ENCODE results near the gene DCBLD2.

DCBLD2 gene, protein sequence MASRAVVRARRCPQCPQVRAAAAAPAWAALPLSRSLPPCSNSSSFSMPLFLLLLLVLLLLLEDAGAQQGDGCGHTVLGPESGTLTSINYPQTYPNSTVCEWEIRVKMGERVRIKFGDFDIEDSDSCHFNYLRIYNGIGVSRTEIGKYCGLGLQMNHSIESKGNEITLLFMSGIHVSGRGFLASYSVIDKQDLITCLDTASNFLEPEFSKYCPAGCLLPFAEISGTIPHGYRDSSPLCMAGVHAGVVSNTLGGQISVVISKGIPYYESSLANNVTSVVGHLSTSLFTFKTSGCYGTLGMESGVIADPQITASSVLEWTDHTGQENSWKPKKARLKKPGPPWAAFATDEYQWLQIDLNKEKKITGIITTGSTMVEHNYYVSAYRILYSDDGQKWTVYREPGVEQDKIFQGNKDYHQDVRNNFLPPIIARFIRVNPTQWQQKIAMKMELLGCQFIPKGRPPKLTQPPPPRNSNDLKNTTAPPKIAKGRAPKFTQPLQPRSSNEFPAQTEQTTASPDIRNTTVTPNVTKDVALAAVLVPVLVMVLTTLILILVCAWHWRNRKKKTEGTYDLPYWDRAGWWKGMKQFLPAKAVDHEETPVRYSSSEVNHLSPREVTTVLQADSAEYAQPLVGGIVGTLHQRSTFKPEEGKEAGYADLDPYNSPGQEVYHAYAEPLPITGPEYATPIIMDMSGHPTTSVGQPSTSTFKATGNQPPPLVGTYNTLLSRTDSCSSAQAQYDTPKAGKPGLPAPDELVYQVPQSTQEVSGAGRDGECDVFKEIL

DNA sequence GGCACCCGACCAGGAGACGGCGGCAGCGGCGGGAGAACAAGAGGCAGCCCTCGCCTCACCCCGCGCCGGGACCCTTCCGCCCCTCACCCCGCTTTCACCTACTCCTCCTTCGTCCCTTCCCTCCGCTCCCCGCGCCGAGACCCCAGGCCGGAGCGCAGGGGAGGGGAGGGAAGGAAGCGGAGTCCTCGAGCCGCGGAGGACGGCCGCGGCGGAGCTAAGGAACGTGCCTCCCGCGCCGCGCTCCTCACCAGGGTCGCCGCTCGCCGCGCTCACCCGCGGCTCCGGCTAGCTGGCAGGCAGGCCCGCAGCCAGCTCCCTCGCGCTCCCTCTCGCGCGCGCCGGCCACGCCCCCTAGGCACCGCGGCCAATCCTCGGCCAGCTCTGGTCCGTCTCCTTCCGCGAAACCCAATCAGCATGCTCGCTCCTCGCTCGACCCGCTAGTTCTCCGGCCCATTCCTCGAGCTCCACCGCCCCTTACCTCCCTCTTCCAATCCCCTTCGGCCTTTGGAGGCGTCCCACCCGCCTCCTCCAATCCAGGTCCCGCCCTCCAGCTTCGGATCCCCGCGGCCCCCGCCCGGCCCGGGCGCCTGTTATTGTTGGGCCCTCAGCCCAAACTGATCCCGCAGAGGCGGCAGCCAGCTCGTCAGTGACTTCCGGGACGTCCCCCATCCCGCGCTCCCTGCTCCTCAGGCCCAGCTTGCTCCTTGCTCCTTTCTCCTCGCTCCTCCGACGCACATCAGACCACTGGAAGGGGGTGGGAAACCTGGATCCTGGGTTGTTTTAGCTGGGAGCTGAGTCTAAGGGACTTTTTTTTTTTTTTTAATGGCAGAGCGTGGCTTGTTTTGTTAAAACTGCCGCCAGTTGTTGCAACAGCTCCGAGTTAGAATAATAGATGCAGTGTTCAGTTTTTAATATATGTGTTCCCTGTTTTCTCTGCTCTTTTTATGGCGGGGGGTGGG, at the start of gene DCBLD2:
DCBLD2 (minus strand) TSS at position 304 of the 959 bp plus-strand sequence. CDS start 369 bp downstream, outside the sequence.
- DNase-seq (ENCODE audit: low spot score) (peak; percentile 99), FAIRE-seq (peak; percentile 99)

DNA sequence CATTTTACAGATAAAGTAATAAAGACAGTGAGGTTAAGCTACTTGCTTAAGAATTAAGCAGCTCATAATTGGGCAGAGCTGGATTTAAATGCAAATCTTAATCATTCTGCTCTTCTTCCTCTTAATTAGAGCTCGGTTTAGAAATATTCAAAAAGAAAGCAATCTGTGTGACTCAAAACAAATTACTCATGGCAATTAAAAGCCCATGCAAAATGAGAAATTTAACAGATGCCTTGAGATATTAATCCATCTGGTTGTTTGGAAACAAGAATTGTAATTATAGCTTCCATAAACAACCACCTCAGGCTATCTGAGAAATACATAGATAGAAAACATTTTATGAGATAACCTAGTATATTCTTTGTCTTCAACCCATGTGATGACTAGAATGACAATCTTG, 44.2 kb upstream of the DCBLD2 start:
- no peak for DNase-seq (ENCODE audit: low spot score)
- no peak for FAIRE-seq

DNA sequence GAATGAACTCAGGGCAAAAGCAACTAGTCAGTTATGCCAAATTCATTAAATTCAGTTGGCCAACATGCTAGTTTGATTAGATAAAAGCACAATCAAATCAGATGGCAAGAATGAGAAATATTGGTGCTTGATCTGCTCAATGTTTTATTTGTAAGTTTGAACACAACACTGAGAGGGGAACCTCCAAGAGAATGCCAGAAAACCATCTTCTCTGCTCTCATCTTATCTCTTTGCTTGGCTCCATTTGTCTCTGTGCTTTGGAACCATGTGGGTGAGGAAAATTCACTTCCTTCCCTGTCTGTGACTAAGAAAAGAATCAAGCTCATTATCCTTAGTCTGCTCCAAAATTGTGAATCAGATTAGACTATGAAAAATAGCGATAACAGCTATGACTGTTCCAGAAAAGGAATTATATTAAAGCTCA, 43.6 kb upstream of the DCBLD2 start:
- no peak for DNase-seq (ENCODE audit: low spot score)
- no peak for FAIRE-seq

DNA sequence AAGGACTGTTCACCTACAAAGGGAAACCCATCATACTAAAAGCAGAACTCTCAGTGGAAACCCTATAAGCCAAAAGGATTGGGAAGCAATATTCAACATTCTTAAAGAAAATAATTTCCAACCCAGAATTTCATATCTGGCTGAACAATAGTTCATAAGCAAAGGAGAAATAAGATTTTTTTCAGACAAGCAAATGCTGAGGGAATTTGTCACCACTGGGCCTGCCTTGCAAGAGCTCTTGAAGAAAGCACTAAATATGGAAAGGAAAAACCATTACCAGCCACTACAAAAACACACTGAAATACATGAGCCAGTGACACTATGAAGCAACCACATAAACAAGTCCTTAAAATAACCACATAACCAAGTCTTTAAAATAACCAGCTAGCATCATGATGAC, 28.9 kb upstream of the DCBLD2 start:
- FAIRE-seq = no peak
- no peak for DNase-seq (ENCODE audit: low spot score)

DNA sequence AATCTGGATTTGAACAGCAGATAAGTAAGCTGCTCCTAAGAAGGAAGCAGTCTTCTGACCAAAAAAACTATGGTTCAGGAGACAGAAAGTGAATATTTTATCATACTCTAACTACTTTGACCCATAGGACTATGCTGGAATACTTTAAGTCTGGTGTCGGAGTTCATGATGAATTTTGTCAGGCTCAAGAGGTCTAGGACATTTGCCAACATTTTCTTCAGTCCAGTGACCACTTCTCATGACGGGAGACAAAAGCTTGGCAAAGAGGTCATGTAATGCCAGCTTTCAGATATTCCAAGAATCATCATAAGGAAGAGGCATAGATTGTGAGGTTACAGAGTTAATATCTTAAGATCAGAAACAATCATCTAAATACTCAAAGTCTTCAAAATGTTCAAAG, 20.5 kb upstream of the DCBLD2 start:
- DNase-seq (ENCODE audit: low spot score) (no peak), FAIRE-seq (no peak)

DNA sequence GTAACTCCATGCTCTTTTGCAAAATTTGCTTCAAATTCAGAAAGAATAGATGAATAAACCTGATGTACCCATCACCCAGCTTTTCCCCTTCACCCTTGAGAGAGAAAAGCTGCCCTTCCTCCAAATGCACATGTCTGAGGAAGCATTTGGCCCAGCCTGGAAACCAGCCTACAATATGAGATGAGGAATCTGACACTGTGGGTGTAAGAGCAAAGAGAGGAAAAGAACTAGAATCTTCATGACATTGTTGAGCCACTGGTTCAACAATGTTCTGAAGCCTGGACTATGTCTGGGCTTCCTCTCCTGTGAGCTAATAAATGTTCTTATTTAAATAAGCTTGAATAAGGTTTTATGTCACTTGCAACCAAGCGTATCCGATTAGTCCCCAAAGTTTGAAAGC, 18.7 kb upstream of the DCBLD2 start:
- DNase-seq (ENCODE audit: low spot score) (no peak), FAIRE-seq (no peak)

DNA sequence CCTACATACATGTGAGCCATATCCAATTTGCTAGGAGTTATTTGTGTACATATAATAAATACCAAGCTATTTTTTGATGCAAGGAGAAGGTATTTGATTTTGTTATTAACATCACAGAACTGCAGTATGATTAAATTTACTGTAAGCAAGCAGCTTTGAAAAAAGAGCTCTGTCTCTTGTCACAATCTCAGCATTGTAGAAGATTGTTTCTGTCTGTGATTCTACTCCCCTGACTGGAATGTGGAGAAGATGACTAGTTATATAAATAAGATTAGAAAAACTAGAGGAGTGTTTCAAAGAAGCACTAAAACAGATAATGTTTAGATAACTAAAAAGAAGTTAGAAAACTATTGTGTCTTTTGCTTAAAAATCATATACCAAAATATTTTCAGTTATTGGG, 17.1 kb upstream of the DCBLD2 start:
- DNase-seq (ENCODE audit: low spot score) (no peak), FAIRE-seq (no peak)

DNA sequence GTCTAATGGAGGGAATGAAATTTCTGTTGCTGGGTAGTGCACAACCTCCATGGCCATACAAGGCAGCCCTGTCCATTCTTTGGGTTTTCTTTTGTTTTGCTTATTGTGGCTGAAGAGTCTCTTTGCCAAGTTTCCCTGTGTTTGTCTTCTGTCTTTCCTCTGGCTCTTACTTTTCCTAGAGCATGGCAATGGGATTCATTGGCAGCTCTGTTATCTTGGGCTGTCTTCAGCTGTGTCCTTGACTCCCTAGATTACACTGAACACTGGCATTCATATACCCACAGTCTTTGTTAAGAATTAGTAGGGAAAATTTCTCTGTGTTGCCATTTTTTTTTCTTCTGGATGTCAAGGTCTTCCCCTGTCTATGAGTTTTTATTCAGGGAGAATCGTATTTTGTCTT, 16.1 kb upstream of the DCBLD2 start:
- DNase-seq (ENCODE audit: low spot score) = no peak
- no peak for FAIRE-seq

DNA sequence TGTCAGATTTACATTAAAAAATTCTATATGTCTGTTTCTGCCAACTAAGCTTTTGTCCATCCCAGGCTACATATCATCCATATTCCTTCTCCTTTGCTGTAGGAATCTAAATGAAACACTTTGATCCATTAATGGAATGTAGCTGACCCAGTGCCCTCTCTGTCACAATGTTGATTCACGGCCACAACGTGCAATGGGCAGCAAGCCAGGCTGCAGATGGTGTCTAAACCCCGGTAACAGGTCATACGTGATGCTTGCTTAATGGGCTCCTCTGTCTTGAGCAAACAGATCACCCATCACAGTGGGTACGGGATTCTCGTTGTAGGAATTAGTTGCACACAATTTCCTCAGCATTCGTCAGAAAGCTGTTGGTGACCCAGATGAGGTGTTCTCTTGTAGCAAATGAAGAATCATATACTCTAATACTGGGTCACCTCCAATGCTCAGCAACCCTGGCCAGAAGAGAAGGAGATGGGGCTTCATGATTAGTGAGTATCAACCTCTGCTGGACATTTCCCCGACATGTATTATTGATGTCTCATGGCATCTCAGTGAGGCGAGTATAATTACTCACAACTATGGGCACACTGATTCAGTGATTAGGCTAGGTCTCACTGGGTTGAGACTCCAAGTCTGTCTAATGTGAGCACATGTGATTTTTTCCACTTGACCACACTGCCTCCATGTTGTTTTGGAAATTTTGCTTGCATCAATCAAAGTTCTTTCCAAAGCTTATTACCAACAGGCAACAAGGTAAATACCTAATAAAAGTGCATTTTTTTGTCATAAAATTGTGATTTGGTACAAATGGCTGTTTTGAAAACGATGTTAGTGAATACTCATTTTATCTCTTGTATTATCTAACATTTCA, 12.9 kb upstream of the DCBLD2 start:
- DNase-seq (ENCODE audit: low spot score) = peak; percentile 71
- peak; percentile 94 for FAIRE-seq

DNA sequence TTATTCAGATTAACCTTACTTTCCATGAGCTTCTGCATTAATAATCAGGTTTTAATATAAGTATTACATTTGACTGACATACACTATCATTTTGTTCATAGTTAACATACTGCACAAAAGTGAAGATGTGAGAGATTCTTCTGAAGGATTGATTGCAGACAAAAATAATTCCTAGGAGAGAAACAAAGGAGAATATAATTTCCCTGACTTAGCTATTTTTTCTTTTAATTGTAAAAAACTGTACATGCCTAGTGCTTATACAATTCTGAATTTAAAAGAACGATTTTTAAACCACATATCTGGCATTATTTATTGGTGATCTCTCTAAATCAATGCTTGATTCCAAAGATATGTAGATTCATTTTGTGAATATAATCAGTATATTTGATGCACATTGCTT, 11.0 kb upstream of the DCBLD2 start:
- DNase-seq (ENCODE audit: low spot score) (no peak), FAIRE-seq (no peak)

DNA sequence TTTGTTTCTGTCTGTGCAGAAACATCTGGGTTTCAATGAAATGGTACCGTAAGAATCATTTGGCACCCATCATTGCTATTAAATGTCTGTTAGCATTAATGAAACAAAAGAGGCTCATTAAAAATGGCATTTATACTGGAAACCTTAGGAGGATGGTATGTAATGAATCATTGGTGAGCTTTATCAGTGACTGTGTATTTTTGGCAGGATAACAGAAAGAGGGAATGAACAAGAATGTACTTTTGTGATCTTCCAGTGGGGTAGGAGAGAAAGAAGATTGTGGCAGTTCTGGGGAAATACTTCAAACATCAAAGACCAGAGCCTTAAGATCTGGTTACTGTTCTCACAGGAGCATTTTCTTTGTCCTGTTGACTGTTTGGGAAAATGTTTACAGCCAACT, 4.7 kb upstream of the DCBLD2 start:
- peak; percentile 50 for DNase-seq (ENCODE audit: low spot score)
- no peak for FAIRE-seq

DNA sequence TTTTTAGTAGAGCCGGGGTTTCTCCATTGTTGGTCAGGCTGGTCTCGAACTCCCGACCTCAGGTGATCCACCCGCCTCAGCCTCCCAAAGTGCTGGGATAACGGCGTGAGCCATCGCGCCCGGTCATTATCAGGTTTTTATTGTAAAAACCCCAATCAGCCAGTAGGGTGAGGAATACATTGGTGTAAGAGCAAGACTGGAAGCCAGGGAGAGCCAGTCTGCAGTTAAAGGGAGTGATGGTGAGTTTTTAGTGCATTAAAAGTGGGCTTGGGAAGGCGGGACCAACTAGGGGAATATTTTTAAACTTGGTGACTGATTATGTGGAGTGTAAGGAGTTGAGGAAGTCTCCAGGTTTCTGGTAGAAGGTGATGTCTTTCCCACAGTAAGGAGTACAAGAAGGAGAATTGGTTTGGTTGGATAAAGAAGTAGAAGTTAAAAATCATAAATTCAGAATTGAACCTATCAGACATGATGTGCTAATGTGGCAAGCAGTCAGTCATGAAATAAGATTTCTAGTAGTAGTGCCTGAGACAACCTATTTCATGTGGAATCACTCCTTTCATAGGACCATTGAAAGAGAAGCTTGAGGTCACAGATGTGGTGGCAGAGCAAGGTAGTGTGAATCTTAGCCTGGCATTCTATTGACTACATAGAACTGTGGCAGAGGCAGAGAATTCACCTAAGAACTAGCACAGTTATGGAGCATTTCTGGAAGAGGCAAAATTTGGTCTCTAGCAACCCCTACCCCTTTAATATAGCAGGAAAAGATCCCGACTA, 2.4 kb upstream of the DCBLD2 start:
- no peak for FAIRE-seq
- DNase-seq (ENCODE audit: low spot score) = no peak

DNA sequence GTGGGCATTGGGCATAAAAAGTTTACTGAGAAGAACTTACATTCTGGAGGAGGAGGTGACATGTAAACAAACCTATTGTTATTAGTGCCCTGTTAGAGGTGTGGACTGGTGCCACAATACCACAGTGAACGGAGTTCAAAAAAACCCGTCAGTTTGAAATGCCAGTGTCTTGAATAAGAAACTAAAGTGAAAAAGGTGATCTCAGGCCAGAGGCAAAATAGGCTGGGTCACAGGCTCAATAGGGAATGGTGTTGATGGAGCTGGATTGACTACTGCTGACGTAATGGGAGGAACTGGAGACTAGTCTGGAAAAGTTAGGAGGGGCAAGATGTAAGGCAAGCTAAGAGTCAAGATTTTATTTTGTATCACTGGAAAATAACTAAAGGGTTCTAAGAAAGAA, 1.6 kb upstream of the DCBLD2 start:
- FAIRE-seq (no peak), DNase-seq (ENCODE audit: low spot score) (no peak)

DNA sequence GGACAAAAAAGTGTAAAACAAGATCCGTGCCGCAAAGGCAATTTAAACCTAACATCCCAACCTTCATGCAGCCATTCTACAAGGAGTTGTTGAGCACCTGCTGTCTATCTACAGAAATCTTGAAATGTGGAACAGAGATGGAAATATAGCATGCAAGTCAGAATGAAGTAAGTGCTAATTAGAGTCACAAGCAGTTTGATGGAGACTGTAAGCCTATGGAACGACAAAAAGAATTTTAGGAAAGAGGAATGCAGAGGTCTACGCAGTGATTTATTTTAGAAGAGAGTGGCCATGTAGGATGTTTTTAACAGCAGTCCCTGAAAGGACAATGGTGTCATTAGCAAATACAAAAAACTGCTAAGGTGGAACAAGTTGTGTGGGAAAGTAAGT, 851 bp upstream of the DCBLD2 start:
- FAIRE-seq = no peak
- DNase-seq (ENCODE audit: low spot score) = no peak

DNA sequence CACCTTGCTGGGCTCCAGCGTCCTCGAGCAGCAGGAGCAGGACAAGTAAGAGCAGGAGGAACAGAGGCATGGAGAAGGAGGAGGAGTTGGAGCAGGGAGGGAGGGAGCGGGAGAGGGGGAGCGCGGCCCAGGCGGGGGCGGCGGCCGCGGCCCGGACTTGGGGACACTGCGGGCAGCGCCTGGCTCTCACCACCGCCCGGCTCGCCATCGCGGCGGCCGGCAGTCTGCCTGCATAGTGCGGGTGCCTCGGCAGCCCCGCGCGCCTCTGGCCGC, 440 bp downstream of the DCBLD2 start:
- DNase-seq (ENCODE audit: low spot score) (peak; percentile 62), FAIRE-seq (peak; percentile 56)

DNA sequence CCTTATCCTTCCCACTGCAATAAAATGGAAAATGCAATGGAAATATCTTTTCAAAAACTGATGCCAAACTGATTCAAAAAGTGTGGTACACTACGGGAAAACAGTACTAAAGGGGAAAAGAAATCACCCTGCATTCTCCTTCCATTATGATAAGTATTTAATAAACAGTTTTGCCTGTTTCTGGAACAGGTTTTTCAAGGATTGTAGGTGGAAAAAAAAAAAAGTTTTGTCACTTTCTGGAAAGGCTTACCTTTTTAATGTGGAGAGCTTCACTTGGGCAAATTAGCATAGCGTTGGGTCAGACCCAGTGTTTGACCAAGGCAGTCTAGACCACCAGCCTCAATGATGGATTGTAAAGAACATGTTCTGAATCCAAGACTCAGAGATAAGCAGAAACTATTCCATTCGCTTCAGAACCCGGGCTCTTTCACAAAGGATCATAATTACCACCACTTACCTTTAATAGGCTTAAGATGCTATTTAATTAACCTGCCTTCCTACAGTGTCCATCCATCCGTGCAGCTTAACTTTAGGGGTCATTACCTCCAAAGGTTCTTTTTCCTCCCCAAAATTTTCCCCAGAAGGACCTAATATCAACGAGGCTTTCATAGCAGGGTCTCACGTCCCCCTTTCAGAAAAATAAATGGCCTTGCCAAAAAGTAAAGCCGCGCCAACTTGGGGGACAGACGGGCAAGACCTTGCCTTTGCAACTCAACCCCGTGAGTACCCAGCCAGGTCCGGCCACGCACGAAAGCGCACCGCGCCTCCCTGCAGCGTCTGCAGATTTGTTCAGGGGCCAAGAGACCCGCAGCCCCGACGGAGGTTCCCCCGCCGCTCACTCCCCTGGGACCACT, 1.0 kb downstream of the DCBLD2 start:
- no peak for FAIRE-seq

DNA sequence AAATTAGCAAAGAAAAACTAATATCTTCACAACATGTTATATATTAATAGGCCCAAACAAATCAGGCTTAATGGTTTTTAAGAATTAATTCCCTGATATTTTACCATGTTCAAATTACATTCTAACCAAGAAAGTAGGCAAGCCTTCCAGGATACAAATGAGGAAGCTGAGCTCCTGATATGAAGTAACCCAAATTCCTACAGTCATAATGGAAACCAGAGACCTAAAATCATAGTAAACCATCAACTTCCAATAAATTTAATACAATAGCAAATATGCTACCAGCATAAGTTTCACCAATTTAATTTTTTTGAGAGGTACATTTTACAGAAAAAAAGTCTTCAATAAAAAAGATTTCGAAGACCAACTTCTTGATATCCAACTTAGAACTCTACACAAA, 3.8 kb downstream of the DCBLD2 start:
- FAIRE-seq (no peak), DNase-seq (ENCODE audit: low spot score) (no peak)

More for the DNA sequence above, 1.0 kb downstream of the DCBLD2 start:
- no peak for DNase-seq (ENCODE audit: low spot score)

DNA sequence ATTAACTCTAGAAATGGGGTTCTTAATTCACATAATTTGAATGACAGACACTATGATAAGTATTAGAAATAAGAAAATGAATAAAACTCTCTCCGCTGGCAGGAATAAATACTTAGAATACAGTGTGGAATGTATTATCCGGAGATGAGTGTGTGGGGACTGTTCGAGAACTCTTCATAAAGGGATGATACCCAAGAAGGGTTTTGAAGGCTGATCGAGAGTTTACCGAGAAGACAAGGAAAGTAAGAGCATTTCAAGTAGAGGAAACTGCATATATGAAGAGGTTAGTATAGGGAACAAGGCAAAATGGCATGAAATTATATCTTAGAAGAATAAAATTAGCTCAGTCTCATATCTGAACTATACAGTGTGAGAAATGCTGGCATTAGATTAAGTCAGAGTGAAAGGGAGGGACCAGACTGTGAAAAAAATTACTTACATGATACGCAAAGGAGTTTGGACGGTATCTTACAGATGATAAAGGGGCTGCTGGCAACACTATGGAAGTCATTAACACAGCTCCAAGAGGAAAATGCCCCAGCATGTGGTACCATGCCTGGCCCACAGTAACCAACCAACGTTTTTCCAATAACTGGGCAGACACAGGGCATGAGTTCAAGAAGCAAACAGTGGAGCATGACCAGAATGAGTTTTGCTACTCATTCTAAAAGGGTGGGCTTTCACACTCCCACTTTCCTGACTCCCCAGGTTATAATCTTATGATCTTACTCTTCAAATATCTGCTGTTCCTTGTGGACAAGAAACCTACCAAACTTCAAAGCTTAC, 6.5 kb downstream of the DCBLD2 start:
- DNase-seq (ENCODE audit: low spot score) = no peak
- FAIRE-seq = no peak

Data from urothelium cell line (cell line).